HEK293 (cell line): ENCODE data around the gene DIP2C.

Experiments used
- CTCF ChIP-seq: fragments of 450-650 bp; formaldehyde crosslinking; IDR thresholded peaks from 2 replicates; pipeline ENCODE4 v1.5.1; 2016; ENCODE audit warnings: missing biosample characterization, missing genetic modification characterization
- ZBTB21 ChIP-seq: fragments of 450-650 bp; formaldehyde crosslinking; IDR thresholded peaks from 2 replicates; pipeline ENCODE4 v1.5.1; 2017; ENCODE audit warnings: missing biosample characterization, missing genetic modification characterization
- ZNF121 ChIP-seq: fragments of 450-650 bp; formaldehyde crosslinking; IDR thresholded peaks from 2 replicates; pipeline ENCODE4 v1.5.1; 2016; ENCODE audit warnings: missing biosample characterization, missing genetic modification characterization
- ZNF354C ChIP-seq: fragments of 450-650 bp; formaldehyde crosslinking; IDR thresholded peaks from 2 replicates; pipeline ENCODE4 v1.5.1; 2016; ENCODE audit warnings: missing biosample characterization, missing genetic modification characterization, low read depth, borderline replicate concordance

GRCh38 chr10:369684-370448, 319.6 kb downstream of the DIP2C start:
- no peak for TF ChIP-seq ZNF354C
- TF ChIP-seq ZNF121 = no peak
- no peak for TF ChIP-seq CTCF (tag by site-specific recombination)
- no peak for TF ChIP-seq ZBTB21 (tag by site-specific recombination)
